KOPT-K1 (cell line): ENCODE data around the gene HEBP1.

Experiments
- H3K27ac ChIP-seq: fragments of 200-600 bp; sonication (generic); 2 replicates; pipeline ENCODE4 v1.5.1; 2016; ENCODE audit warnings: antibody characterized with exemption, mild to moderate bottlenecking, low read depth, low read length; ENCODE audit not compliant: poor library complexity, severe bottlenecking
- H3K36me3 ChIP-seq: fragments of 200-600 bp; sonication (generic); 2 replicates; pipeline ENCODE4 v1.5.1; 2017; ENCODE audit warnings: antibody characterized with exemption, mild to moderate bottlenecking, low read length, moderate library complexity; ENCODE audit not compliant: insufficient read depth
- H3K9me3 ChIP-seq: fragments of 200-600 bp; sonication (generic); 2 replicates; pipeline ENCODE4 v1.5.1; 2017; ENCODE audit warnings: antibody characterized with exemption, low read length, mild to moderate bottlenecking; ENCODE audit not compliant: insufficient read depth, poor library complexity, severe bottlenecking

The HEBP1 gene

DNA sequence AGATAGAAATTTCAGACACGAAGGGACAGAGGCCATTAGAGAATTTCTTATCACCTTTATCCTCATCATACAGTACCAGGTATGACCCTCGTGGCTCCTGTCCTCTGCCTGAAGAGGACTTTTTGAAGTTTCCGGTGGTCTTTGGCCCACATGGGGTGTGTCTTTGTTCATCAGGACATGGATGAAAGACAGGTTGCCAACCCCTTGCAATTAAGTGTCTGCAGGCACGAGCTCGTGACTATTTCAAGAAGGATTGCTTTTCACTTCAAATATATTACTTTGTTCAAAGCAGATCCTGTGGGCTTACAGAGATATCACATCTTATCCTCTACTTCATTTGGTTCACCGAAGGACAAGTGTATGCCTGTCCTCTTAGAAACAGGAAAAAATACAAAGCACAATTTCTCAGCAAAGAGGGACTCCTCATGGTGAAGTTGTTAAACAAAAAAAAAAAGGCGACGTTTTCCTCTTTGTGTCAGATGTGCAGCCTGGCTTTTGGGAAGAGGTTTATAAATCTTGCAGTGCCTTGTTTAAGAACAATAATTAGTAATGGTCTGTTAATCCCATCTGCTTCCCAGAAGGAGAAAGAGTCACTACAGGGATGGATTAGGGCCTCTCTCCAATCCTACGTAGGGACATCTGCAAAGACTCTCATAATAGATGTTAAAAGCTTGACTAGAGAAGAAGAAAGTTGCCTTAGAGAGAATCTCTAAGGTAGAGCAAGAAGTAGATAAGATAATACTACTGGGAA, 30.7 kb upstream of the HEBP1 start:
- Histone ChIP-seq H3K9me3 (no peaks in the 10 kb centered on the region), H3K27ac (no peak overlapping the region), H3K36me3 (no peaks in the 10 kb centered on the region)

DNA sequence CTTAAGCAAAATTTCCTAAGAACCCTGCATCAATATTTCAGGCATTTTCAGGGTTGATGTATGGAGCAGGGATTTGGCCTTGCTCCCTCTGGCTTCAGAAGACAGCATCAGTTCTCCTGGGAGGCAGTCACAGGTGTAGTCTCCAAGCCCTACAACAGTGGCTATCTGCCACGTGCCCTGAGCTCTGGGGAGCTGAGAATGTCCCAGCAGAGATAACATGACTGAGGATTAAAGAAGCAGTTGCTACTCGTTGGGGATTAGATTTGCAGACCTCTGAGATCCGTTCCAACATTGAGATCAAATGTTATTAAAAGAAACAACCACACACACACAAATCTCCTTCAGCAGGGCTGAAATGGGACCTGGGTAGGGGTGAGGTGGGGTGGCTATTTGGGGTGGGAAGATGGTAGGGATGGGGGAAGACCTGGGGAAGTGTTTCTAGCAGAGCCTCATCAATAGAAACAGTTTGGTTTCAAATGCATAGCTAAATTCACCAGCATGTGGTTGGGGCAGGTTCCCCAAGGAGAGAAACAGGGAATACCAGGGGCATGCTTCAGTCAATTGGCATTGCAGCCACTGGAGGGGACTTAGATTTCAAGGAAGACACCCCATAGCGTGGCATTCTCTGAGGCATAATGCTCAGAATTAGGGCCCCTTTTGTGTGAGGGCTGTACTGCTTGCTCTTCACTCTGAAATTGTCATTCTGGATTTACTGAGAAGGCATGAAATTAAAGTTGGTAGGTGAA, 28.9 kb upstream of the HEBP1 start:
- Histone ChIP-seq H3K27ac (no peak overlapping the region), H3K9me3 (no peaks in the 10 kb centered on the region), H3K36me3 (no peaks in the 10 kb centered on the region)

DNA sequence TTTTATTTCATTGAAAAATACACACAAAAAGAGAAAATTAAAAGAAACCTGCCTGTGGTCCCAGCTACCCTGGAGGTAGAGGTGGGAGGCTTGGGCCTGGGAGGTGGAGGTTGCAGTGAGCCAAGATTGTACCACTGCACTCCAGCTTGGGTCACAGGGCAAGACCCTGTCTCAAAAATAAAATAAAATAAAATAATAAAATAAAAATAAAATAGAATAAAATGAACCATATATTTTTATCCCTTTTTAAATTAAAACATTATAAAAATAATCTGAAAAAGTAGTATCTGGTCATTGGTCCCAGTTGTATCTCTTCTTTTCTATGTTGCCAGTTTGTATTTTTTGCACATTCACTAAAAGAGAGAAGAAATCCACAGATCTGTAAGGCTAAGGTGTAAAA, 27.4 kb upstream of the HEBP1 start:
- no peak overlapping the region for H3K27ac ChIP-seq
- H3K9me3 ChIP-seq, result no peaks in the 10 kb centered on the region
- H3K36me3 ChIP-seq, result no peaks in the 10 kb centered on the region

DNA sequence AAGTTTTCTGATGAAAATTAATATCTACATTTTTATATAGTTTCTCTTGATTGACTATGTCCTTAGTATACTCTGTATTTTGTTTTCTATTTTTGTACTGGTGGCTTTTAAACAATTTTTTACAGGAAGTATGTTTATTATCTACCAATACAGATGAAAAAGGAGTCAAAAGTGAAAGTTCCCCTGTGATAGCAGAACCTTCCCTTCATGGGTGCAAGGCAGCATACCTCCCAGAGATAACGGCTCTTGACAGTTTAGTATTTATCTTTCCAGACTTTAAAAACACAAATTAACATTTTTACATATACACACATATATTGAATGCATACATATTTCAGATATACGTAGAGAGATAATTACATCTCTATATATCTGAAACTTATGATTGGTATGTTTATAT, 27.0 kb upstream of the HEBP1 start:
- H3K36me3 ChIP-seq, result no peaks in the 10 kb centered on the region
- H3K9me3 ChIP-seq, result no peaks in the 10 kb centered on the region
- no peak overlapping the region for H3K27ac ChIP-seq

DNA sequence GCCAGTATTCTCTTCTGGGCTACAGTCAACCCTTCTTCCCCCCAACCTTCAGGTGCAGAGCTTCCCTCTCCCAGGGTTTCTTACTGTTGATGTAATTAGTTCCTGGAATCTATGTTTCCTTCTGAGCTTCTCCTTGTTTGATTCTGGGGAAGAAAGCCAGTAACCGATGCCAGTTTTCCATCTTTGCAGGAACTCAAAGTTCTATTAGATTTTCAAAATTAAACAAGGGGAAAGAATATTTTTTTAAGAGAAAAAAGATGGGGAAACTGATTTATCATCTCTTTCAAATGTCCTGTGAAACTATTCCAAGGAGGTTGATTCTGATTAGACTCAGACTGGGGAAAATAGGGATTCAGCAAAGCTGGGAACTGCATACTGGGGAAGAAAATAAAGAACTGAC, 26.2 kb upstream of the HEBP1 start:
- Histone ChIP-seq H3K9me3 (no peaks in the 10 kb centered on the region), H3K27ac (no peak overlapping the region), H3K36me3 (no peaks in the 10 kb centered on the region)

DNA sequence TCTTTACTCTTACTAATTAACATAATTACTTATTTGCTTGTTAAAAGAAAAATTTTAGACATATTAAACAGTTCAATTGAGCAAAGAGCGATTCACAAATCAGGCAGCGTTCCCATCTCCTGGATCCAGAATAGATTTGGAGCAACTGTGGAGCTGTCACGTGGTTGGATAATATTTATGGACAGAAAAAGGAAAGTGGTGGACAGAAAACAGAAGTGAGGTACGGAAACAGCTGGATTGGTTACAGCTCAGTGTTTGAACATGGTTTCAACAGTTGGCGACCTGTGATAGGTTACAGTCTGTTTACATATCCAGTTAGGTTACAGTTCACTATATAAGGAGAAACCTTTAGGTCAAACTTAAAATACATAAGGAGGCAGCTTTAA, 24.5 kb upstream of the HEBP1 start:
- no peaks in the 10 kb centered on the region for H3K36me3 ChIP-seq
- H3K27ac ChIP-seq, result no peak overlapping the region

DNA sequence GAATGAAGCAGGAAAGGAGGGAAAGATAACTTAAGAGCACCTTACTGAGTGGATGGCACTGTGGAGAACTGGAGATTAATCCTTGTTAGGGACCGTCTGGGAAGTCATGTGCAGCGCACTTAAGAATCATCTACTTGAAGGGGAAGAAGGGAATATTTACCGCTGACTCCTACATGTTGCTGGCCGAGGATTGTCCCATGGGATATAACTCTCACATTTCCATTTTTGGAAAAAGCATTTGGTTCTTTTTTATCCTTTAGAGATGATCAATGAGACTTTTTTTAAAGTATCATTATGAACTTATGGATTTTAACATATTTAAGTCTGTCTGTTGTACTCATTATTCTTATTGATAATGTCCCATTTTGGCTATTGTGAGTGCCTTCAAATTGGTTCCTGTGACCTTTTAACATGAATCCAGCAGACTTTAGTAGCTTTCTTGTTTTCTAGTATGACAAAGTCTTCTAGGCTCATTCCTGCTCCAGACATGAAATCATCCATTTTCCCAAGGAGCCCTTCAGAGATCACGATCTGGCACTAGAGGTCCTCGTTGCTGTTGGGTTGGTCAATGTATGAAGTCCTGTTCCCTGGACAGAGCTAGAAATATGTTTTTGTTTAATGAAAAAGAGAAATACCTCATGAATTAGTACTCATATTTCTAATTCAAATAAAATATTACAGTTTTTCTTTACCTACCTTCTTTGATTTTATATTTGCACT, 23.9 kb upstream of the HEBP1 start:
- H3K9me3 ChIP-seq, result no peaks in the 10 kb centered on the region
- no peak overlapping the region for H3K27ac ChIP-seq
- no peaks in the 10 kb centered on the region for H3K36me3 ChIP-seq

More for the DNA sequence above, 24.5 kb upstream of the HEBP1 start:
- H3K9me3 ChIP-seq, result no peaks in the 10 kb centered on the region

DNA sequence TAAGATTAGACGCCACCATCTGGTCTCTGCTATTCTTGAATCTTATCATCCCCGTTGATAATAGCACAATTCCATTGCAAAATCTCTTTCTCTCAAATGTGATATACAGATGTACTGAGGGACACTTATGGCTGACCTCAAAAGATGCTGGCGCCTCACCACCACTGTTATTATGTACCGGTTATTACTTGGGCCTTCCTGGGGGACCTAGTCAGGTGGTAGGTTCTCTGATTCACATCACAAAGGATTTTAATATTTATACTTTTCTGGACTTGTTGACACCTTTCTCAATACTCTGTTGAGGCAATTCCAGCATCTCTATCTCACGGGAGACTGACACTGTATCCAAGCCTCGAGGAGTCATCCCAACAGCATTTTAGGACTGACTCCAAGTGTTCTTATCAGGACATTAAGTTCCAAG, 22.8 kb upstream of the HEBP1 start:
- no peak overlapping the region for H3K27ac ChIP-seq
- H3K9me3 ChIP-seq, result no peaks in the 10 kb centered on the region
- no peaks in the 10 kb centered on the region for H3K36me3 ChIP-seq

DNA sequence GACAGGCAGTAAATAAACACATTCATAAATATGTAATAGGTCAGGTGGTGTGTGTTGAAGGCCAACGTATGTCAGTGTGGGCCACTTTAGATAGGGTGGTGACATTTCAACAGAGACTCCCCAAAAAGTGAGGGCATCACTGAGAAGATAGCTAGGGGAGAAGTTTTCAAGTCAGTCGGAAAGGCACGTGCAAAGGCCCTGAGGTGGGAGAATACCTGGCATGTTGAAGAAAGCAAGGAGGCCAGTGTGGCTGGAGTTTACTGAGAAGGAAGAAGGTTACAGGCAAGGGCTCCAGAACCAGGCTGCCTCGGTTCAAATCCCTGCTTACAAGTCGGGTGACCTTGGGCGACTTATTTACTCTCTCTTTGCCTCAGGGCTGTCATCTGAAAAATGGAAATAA, 11.0 kb upstream of the HEBP1 start:
- Histone ChIP-seq H3K27ac (no peak overlapping the region), H3K9me3 (no peaks in the 10 kb centered on the region), H3K36me3 (no peaks in the 10 kb centered on the region)

DNA sequence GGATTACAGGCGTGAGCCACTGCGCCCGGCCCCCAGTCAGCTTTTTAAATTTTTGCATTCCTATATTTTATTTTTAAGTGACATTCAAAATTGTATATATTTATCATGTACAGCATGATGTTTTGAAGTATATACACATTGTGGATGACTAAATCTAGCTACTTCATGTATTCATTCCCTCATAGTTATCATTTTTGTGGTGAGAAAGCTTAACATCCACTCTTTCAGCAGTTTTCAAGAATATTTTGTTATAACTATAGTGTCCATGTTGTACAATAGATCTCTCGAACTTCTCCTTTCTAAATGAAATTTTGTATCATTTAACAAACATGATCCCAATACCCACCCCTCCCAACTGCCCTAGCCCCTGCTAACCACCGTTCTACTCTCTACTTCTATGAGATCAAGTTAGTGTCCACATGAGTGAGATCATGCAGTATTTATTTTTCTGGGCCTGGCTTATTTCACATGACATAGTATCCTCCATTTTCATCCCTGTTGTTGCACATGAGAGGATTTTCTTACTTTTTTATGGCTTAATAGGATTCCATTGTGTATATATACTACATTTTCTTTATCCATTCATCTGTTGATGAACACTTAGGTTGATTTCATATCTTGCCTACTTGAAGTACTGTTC, 8.8 kb upstream of the HEBP1 start:
- no peak overlapping the region for H3K27ac ChIP-seq
- no peaks in the 10 kb centered on the region for H3K36me3 ChIP-seq
- no peaks in the 10 kb centered on the region for H3K9me3 ChIP-seq

DNA sequence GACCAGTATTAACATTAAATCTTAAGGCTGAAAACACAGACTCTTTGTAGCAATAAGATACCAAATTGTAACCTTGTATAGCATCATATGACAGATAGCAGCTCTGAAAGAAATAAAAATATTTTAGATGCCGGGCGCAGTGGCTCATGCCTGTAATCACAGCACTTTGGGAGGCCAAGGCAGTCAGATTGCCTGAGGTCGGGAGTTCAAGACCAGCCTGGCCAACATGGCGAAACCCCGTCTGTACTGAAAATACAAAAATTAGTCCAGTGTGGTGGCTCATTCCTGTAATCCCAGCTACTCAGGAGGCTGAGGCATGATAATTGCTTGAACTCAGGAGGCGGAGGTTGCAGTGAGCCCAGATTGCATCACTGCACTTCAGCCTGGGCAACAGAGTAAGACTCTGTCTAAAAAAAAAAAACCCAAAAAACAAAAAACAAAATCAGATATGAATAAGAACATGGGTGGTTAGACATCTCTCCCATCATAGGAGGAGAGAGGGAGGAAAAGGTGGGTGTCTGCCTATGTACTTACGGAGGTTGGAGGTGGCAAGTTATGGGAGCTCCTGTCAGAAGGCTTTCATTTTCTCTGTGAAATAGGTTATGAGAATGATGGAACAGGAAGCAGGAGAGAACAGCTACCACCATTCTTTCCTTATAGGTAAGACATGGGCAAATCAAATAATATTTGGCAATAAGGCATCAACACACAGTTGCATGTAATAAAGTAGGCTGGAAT, 7.6 kb upstream of the HEBP1 start:
- Histone ChIP-seq H3K9me3 (no peaks in the 10 kb centered on the region), H3K36me3 (no peaks in the 10 kb centered on the region)

DNA sequence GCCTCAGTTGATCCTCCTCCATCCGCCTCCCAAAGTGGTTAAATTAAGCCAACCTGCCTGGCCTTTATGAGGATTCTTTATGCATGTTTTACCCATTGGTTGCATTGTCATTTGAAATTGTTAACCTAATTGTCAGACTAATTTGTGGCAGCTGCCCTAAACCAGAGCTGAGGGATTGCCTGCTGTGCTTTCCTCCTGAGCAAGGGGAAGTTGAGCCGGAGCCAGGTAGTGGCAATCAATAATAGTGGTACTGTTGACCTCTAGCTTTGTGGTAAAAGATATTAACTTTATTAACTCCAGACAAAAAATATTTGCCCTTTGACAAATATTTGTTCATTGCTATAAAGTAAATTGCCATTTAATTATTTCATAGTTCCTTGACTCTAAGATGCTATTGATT, 5.6 kb upstream of the HEBP1 start:
- Histone ChIP-seq H3K27ac (no peak overlapping the region), H3K36me3 (no peaks in the 10 kb centered on the region), H3K9me3 (no peaks in the 10 kb centered on the region)

More for the DNA sequence above, 7.6 kb upstream of the HEBP1 start:
- no peak overlapping the region for H3K27ac ChIP-seq

DNA sequence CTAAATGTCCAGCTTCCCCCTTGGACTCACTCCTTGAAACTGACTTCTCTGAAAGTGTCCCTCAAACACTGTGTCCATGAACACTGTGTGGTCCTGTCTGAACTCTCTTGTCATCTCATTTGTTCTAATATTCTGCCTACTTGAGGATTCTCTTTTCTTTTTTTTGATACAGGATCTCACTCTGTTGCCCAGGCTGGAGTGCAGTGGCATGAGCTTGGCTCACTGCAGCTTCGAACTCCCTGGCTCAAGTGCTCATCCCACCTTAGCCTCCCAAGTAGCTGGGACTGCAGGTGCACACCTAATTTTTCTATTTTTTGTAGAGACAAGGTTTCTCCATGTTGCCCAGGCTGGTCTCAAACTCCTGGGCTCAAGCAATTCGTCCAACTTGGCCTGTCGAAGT, 4.9 kb upstream of the HEBP1 start:
- no peak overlapping the region for H3K27ac ChIP-seq
- H3K9me3 ChIP-seq, result no peaks in the 10 kb centered on the region
- H3K36me3 ChIP-seq, result no peaks in the 10 kb centered on the region

DNA sequence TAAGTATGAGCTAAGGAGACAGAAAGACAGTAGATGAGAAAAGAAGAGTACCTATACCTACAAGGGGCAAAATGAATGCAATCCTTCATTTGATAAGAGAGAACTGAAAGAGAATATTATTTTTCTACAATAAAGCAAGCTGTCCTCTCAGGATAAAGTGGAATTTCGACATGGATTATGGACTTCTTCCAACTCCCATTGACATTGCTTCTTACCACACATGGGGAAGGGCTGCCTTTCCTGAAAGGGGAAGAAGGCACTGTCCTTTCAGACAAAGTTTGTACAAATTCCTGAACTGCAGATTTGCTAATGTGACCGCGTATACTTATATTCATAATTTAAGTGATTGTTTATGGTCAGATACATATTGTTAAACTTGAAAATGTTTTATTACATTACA, 4.3 kb upstream of the HEBP1 start:
- no peak overlapping the region for H3K27ac ChIP-seq
- H3K9me3 ChIP-seq, result no peaks in the 10 kb centered on the region
- no peaks in the 10 kb centered on the region for H3K36me3 ChIP-seq
